ENCODE results near the gene CACNA1H. TPM values are rescaled to one million over a fixed set of nuclear protein-coding genes. Genes with fewer than 3 reads are reported as not detected.

CACNA1H gene
- total RNA-seq, 1 experiment from 2014 or later, result 24.3 TPM

DNA sequence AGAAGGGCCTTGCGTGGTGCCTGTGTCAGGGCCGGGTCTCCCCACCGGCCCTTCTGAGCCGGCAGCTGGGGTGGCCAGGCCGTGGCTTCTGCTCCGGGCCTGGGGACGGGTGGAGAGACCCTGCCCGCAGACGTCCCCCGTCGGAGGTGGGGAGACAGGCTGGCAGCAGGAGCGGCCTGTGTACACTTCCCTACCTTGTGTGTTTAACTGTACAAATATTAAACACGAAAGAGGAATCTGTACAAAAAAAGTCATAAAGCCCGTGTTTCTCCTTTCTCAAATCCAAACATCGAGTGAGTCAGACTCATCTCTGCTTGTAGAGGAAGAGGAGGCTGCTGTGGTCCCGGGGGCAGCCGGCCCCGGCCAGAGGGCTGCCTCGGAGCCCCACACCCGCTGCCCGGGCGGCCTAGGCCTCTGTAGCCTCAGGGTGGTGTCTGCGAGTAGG is 2.0 kb downstream of the CACNA1H start:
- Histone ChIP-seq H3K9me3 (ENCODE audit: control insufficient read depth in 1 of 2, insufficient read depth in 1 of 2, low read depth in 1 of 2, low read length in 2 of 2) (no peaks in the 10 kb centered on the region), H3K4me1 (ENCODE audit: control insufficient read depth in 1 of 2, insufficient read depth in 2 of 2, low read length in 2 of 2) (peaks cover 25% of the 10 kb centered on the region in 2 experiments), H3K9me2 (ENCODE audit: insufficient read depth) (no peaks in the 10 kb centered on the region), H2AFZ (ENCODE audit: low read depth, low read length, poor library complexity, severe bottlenecking) (no peak overlapping the region), H4K20me1 (ENCODE audit: insufficient read depth) (no peaks in the 10 kb centered on the region), H3K27ac (ENCODE audit: low read depth, low read length) (peak overlapping the region; percentile 8; the same call in 1 of the 2 replicates), H3K27me3 (ENCODE audit: insufficient read depth, low read length) (no peaks in the 10 kb centered on the region), H3K4me2 (ENCODE audit: low read length) (peak overlapping the region; percentile 25; the same call in 1 of the 2 replicates), H3K9ac (ENCODE audit: low read length) (no peak overlapping the region), H3K79me2 (ENCODE audit: insufficient read depth, low read length) (peaks cover 4% of the 10 kb centered on the region; the same call in 1 of the 2 replicates), H3K4me3 (replicated peaks in 1 of 2; ENCODE audit: low read depth in 1 of 2, low read length in 2 of 2) (no peak overlapping the region), H3K36me3 (ENCODE audit: control insufficient read depth in 1 of 2, insufficient read depth in 2 of 2, low read length in 2 of 2) (no peaks in the 10 kb centered on the region)
- TF ChIP-seq CEBPB (IDR thresholded peaks at IDR 0.05; ENCODE audit: low read depth) (no peak), ELF1 (IDR thresholded peaks at IDR 0.05; ENCODE audit: borderline replicate concordance, low read depth) (no peak), REST (IDR thresholded peaks at IDR 0.05; ENCODE audit: low read depth) (no peak), SP1 (IDR thresholded peaks at IDR 0.05; ENCODE audit: low read depth) (no peak), ZFX (IDR thresholded peaks at IDR 0.05) (no peak), EZH2phosphoT487 (IDR thresholded peaks at IDR 0.05; ENCODE audit: borderline replicate concordance) (no peak), CBX3 (IDR thresholded peaks at IDR 0.05; ENCODE audit: low read depth) (no peak), SRF (IDR thresholded peaks at IDR 0.05; ENCODE audit: low read depth) (no peak), SIN3A (IDR thresholded peaks at IDR 0.05; ENCODE audit: low read depth) (no peak), JUND (IDR thresholded peaks at IDR 0.05) (no peak), ZNF274 (IDR thresholded peaks at IDR 0.05; ENCODE audit: low read depth, low read length) (no peak), FOSL1 (IDR thresholded peaks at IDR 0.05; ENCODE audit: low read depth) (no peak), POLR2A (IDR thresholded peaks at IDR 0.05; ENCODE audit: borderline replicate concordance, extremely low read depth, insufficient read depth, insufficient read length) (no peak), EGR1 (IDR thresholded peaks at IDR 0.05; ENCODE audit: low read depth) (no peak), TCF7L2 (IDR thresholded peaks at IDR 0.05; ENCODE audit: borderline replicate concordance, extremely low read depth, insufficient read depth, insufficient read length) (no peak), ATF3 (IDR thresholded peaks at IDR 0.05) (no peak)
- TF ChIP-seq, protein P1, sequence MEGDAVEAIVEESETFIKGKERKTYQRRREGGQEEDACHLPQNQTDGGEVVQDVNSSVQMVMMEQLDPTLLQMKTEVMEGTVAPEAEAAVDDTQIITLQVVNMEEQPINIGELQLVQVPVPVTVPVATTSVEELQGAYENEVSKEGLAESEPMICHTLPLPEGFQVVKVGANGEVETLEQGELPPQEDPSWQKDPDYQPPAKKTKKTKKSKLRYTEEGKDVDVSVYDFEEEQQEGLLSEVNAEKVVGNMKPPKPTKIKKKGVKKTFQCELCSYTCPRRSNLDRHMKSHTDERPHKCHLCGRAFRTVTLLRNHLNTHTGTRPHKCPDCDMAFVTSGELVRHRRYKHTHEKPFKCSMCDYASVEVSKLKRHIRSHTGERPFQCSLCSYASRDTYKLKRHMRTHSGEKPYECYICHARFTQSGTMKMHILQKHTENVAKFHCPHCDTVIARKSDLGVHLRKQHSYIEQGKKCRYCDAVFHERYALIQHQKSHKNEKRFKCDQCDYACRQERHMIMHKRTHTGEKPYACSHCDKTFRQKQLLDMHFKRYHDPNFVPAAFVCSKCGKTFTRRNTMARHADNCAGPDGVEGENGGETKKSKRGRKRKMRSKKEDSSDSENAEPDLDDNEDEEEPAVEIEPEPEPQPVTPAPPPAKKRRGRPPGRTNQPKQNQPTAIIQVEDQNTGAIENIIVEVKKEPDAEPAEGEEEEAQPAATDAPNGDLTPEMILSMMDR (IDR thresholded peaks at IDR 0.05 in 2 of 3, conservative IDR thresholded peaks at IDR 0.05 in 1 of 3; ENCODE audit: borderline replicate concordance in 1 of 3, insufficient read depth in 1 of 3, low read depth in 2 of 3, low read length in 2 of 3), result no peak
- TF ChIP-seq, protein P2, sequence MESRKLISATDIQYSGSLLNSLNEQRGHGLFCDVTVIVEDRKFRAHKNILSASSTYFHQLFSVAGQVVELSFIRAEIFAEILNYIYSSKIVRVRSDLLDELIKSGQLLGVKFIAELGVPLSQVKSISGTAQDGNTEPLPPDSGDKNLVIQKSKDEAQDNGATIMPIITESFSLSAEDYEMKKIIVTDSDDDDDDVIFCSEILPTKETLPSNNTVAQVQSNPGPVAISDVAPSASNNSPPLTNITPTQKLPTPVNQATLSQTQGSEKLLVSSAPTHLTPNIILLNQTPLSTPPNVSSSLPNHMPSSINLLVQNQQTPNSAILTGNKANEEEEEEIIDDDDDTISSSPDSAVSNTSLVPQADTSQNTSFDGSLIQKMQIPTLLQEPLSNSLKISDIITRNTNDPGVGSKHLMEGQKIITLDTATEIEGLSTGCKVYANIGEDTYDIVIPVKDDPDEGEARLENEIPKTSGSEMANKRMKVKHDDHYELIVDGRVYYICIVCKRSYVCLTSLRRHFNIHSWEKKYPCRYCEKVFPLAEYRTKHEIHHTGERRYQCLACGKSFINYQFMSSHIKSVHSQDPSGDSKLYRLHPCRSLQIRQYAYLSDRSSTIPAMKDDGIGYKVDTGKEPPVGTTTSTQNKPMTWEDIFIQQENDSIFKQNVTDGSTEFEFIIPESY (IDR thresholded peaks at IDR 0.05; ENCODE audit: extremely low read depth, insufficient replicate concordance, low read length), result no peak
- no peak for DNase-seq (ENCODE audit: low read depth, low spot score)
- ChIA-PET RAD21 (ENCODE audit: low non-redundant PET in 1 of 2, low total read pairs in 2 of 2, uncharacterized antibody in 2 of 2, unreplicated experiment in 2 of 2) (no interaction called here), POLR2A (no interaction called here), CTCF (no interaction called here)
- ATAC-seq, result no peak
- no TSS peak for BruUV-seq (replicated peaks)
- intact Hi-C loops (cut with micrococcal nuclease), result loop anchor here (5.0 kb wide), 1 partner anchor 37 kb away; no protein-coding TSS in a partner anchor
